DMS53 treated with DMSO at 0.1 percent for 48 hours (cell line): ENCODE results near the gene CTXND1.

Experiments
- DNase-seq: peaks from one replicate; lab custom pipeline; 2025; ENCODE audit not compliant: unreplicated experiment; lab: John Stamatoyannopoulos, UW

Gene CTXND1

GRCh38 chr15:80210611-80211573, 41.1 kb downstream of the CTXND1 start:
- DNase-seq: no peak

DNA sequence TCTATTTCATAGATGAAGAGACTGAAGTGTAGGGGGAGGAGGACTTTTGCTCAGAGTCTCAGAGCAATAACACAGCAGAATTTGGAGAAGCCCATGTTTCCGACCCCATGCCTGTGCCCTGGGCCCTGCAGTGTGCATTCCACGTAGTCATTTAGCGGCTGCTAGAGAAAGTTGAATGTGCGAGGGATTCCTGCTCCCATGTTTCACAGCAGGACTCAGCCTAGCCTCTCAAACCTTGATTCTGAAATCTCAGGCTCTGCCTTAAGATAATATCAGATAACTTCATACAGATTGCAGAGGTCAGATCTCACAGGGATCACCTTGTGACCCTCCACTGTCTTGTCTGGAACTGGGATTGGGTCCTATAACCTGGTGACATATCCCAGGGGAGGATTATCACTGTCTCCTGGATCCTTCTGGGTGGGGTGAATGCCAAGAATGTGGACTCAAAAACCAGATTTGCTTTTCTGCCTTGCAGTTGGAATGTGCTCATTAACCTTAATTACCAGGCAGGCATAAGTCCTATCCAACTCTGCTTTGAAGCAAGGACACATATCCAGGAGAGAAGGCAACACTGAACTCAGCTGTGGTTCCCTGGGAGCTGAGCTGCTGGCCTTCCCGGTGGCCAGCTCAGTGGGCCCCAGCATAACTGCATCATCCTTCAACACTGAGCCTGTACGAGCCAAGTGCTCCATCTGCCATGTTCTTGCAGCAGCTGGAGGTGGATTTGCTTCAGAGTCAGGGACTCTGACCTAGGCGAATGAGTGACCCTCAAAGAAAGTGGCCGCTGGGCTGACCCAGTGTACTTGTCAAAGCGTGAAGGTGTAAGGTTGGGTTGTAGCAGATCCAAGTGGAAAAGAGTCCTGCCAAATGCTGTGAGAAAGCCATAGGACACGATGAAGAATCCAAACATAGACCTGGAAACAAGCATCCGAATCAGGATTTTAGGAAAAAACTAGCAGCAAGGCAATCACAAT, 43.0 kb downstream of the CTXND1 start:
- no peak for DNase-seq

- no peak for DNase-seq
Measured at GRCh38 chr15:80207887-80208286, 44.1 kb downstream of the CTXND1 start.

- no peak for DNase-seq
Measured at GRCh38 chr15:80204231-80204630, 47.8 kb downstream of the CTXND1 start.

GRCh38 chr15:80203361-80203885, 48.6 kb downstream of the CTXND1 start:
- DNase-seq: no peak

DNA sequence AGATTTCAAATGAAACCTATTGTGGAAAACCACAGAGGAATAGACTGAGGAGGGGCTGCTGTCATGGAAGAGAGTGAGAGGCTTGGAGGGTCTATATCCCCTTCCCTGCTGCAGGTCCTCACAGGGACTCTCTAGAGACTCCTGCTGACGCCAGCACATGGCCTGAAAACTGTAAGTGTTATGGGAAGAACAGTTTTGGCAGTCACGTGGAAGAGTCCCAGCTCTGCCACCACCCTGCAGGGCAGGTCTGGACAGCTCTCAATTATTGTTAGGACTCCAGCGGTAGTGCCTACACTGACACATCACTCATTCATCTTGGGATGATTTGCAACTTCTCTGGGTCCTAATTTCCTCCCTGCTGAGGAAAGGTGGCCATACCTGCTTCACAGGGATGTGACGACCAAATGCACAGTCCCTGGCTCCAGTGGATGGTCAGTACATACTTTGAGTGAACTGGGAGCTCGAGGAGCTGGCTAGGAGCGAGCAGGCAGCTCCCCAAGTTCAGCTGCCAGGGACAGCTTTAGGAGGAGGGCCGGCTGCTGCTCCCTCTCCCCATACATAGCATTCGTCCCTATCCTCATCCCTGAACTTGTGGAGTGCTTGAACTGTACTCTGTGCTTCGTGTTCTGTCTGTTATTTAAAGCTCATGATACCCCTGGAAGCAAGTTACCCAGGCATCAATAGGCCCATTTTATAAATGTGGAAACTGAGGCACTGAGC, 49.2 kb downstream of the CTXND1 start:
- no peak for DNase-seq

DNA sequence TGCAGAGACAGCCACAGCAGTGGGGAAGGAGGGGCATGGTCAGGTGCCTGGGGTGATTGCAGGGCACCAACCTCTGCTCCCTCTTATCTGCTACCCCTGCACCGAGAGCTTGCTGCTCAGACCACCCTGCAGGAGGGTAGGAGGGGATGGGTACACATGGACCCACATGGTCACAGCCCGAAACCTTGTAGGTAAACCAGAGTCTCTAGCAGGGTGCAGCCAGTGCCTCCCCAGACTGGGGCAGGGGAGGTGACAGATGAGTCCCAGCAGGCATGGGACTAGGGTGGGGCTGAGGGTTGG, 50.0 kb downstream of the CTXND1 start:
- DNase-seq: no peak

DNA sequence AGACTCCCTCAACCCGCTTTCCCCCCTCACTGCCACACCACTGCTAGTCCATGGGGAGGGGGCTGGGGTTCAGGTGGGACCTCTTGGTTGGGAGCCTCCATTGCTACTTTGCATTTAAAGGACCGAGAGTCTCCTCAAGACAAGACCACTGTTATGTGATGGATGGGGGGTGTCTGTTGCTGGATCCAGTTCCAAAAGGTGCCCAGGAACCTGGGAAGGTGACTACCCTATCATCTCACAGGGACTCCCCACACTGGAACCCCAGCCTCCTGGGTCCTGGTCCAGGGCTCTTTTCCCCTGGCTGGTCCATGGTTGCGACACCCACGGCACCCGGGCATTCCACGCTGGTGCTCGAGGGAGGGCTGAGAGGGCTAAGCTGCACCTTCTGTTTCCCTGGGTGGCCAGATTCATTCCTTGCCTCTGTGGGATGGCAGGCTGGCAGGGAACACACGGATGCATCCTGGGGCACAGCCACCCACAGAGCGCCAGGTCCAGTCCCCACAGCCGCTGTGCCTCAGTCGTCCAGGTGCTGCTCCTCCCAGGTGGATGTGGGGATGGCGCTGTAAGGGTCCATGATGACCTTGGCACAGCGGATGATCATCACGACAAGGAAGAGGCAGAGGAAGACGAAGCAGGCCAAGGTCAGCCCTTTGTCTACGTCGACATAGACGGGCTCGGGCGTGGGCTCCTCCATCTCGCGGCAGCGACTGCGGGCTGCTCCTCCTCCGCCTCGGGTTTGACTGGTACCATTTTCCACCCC, 50.6 kb downstream of the CTXND1 start:
- DNase-seq: no peak

DNA sequence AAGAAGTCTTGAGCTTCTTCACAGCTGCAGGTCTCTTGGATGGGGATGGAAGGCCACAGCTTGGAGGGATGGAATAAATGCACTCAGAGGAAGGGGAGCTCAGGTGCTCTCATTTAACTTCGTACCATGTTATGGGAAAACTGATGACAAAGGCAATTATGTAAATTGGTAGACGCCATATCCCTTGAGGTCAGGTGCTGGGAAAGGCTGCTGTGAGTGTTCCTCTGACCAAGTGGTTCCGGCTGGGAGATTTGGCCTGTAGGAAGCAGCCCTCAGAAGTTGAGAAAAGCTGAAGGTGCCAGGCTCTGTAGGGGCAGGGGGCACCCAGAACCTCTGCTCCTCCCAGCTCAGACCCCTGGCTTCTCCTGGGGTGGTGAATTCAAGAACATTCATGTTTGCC, 52.1 kb downstream of the CTXND1 start:
- DNase-seq: no peak

DNA sequence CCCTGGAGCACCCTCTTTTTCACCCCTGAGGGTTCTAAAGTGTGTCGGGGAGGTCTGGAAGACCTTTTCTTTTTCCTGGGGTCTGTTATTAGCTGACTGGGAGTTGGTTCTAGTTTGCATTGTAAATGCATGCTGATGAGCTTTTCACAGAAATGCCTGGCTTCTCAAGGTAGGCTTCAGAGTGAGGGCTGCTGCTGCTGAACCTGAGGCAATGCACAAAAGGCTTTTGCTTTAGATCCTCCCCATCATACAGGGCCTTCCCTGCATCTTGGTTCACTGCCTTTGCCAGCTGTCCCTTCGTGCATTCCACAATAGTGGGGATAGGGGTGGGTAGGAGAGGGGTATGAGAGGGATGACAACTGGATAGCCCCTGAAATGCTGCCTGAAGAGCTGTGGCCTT, 52.6 kb downstream of the CTXND1 start:
- no peak for DNase-seq

GRCh38 chr15:80194914-80195313, 57.1 kb downstream of the CTXND1 start:
- no peak for DNase-seq

- DNase-seq: no peak
Measured at GRCh38 chr15:80194186-80194585, 57.8 kb downstream of the CTXND1 start.

DNA sequence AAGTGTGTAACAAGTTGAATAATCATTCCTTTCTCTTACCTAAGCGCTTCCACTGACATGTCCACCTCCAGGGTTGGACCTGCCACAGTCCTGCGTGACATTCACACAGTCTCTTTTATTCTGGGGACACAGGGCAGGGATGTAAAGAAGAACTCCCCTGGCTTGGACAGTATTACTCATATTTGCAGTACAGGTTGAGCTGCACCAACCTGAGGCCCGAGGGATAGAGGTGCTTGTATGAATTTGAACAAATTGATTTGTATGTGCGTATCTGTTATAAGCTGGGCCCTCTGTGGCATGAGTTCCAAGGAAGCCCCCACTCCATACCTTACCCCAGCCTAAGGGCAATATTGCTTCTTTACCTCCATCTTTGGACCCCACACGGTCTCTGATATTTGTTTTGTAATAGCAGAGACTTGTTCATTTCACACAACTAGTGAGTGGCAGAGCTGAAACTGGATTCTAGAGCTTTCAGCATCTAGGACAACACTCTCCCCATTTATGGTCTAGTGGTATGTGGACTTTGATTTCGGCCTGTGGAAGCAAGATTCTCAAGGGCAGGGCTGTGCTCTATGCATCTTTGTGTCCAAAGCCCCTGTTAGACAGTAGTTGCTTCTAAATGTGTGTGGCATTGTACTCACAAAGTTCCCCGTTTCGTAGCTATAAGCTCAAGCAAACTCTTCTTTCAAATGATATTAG, 60.0 kb downstream of the CTXND1 start:
- DNase-seq: no peak

GRCh38 chr15:80191198-80191597, 60.8 kb downstream of the CTXND1 start:
- no peak for DNase-seq

- DNase-seq: no peak
Measured at GRCh38 chr15:80188251-80188650, 63.8 kb downstream of the CTXND1 start.

DNA sequence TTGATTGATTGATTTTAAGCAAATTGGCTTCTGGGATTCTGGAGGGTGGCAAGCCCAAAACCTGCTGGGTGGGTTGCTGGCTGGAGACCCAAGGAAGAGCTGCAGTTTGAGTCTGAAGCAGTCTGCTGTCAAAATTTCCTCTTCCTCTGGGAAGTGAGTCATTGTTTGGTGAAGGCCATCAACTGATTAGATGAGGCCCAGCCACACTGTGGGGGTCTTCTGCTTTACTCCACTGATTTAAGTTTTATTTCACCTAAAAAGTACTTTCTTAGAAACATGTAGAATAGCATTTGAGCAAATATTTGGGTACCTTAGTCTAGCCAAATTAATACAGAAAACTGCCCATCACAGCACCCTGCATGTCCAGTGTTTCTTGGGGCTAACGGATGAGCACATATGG, 65.4 kb downstream of the CTXND1 start:
- no peak for DNase-seq

DNA sequence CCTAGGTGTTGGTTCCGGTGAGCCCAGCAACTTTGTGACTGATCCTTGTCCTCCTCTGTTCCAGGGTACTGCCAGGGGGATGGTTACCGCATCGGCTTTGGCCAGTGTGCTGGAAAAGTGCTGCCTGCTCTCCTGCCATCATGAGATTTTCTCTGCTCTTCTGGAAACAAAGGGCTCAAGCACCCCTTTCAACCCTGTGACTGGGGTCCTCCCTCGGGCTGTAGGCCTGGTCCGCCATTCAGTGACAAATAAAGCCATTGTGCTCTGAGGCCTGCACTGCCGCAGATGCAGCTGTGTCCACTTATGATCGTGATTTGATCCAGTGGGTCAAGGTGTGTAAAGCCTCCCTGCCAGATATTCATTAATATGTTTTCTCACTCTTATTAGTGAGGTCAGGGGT, 65.9 kb downstream of the CTXND1 start:
- DNase-seq: no peak

- DNase-seq: no peak
Measured at GRCh38 chr15:80185152-80185551, 66.9 kb downstream of the CTXND1 start.

DNA sequence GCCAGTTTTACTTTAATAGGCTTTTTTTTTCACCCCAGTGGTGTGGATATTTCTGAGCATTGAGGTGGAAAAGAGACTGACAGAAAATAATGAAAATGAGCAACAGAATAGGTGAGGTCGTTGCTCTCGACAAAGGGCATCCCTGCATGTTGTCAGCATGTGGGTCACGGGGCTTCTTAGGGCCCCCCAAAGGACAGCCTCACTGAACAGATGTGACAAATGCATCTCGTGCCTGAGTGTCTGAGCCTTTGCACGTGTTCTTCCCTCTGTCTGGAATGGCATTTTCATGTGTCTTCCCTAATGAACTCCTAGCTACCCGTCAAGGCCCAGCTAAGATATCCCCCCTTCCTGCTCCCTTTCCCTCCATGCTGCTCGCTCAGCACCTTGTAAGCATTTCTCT, 67.5 kb downstream of the CTXND1 start:
- no peak for DNase-seq

DNA sequence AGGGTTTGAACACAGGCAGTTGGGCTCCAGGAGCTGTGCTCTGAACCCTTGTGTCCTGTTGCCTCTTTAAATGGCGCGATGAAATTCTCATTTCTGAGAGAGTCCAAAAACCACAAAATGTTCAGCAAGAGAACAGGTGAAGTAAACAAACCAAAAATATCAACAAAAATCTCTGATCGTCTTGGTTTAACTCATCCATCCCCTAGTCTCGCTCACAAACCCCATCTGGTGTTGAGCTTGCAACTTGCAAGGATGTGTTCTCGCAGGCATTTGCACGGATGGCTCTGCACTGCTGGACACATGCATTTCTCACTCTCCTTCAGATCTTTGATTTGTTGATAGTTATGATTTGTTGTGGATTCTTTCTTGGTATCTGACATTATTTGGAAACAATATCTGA, 68.1 kb downstream of the CTXND1 start:
- DNase-seq: no peak
